ENCODE results near the gene UNC5C.
"Not testable (repeated sequence)": the region's sequence is repeated elsewhere in the genome, so short reads cannot be mapped to it uniquely, and the experiment has no call there.

The UNC5C gene

GRCh38 chr4:95134016-95134415, 414.8 kb downstream of the UNC5C start:
- H3K36me3 ChIP-seq (ENCODE audit: control insufficient read depth, insufficient read depth, low read length); H3K9me3 ChIP-seq (ENCODE audit: control insufficient read depth, low read length); H3K27me3 ChIP-seq (ENCODE audit: control insufficient read depth, insufficient read depth, low read length, poor library complexity, severe bottlenecking); H3K27ac ChIP-seq (ENCODE audit: insufficient read depth, low read depth, low read length, poor library complexity, severe bottlenecking); H3K4me3 ChIP-seq (ENCODE audit: insufficient read depth, low read depth, low read length); H3K4me1 ChIP-seq (ENCODE audit: control insufficient read depth, insufficient read depth, low read length): not testable (repeated sequence)
- WGBS, 2 experiments = 94 to 95% methylated on average over 4 of the region's 4 CpGs

DNA sequence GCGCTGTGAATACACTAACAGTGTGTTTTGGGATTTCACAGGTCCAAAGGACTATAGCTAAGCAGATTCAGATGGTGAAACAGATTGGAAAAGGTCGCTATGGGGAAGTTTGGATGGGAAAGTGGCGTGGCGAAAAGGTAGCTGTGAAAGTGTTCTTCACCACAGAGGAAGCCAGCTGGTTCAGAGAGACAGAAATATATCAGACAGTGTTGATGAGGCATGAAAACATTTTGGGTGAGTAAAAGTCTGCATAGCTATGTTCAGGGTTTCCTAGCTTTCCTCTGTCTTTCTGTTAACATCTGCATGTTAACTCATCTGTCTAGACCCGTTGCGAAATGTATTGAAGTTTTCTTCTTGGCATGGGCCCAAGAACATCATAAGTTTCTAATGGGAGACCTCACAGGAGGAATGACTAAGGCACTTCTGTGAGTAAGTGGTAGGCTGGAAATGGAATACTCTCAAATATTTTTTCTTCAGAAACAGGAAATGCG, 418.9 kb downstream of the UNC5C start:
- H3K36me3 ChIP-seq (ENCODE audit: control insufficient read depth, insufficient read depth, low read length) = no peaks in the 10 kb centered on the region
- no peaks in the 10 kb centered on the region for H3K4me1 ChIP-seq (ENCODE audit: control insufficient read depth, insufficient read depth, low read length)
- H3K9me3 ChIP-seq (ENCODE audit: control insufficient read depth, low read length) = no peaks in the 10 kb centered on the region
- WGBS, 2 experiments = 93 to 95% methylated on average over 7 of the region's 7 CpGs
- no peaks in the 10 kb centered on the region for H3K27me3 ChIP-seq (ENCODE audit: control insufficient read depth, insufficient read depth, low read length, poor library complexity, severe bottlenecking)
- H3K4me3 ChIP-seq (ENCODE audit: insufficient read depth, low read depth, low read length) = no peak overlapping the region
- no peak overlapping the region for H3K27ac ChIP-seq (ENCODE audit: insufficient read depth, low read depth, low read length, poor library complexity, severe bottlenecking)

GRCh38 chr4:95129031-95129430, 419.7 kb downstream of the UNC5C start:
- no peak overlapping the region for H3K4me3 ChIP-seq (ENCODE audit: insufficient read depth, low read depth, low read length)
- no peaks in the 10 kb centered on the region for H3K36me3 ChIP-seq (ENCODE audit: control insufficient read depth, insufficient read depth, low read length)
- H3K4me1 ChIP-seq (ENCODE audit: control insufficient read depth, insufficient read depth, low read length) = no peaks in the 10 kb centered on the region
- H3K27ac ChIP-seq (ENCODE audit: insufficient read depth, low read depth, low read length, poor library complexity, severe bottlenecking) = no peak overlapping the region
- 91 to 96% methylated on average over 4 of the region's 4 CpGs for WGBS, 2 experiments
- no peaks in the 10 kb centered on the region for H3K9me3 ChIP-seq (ENCODE audit: control insufficient read depth, low read length)
- H3K27me3 ChIP-seq (ENCODE audit: control insufficient read depth, insufficient read depth, low read length, poor library complexity, severe bottlenecking) = no peaks in the 10 kb centered on the region

GRCh38 chr4:95124906-95125504, 423.8 kb downstream of the UNC5C start:
- Histone ChIP-seq H3K4me3 (ENCODE audit: insufficient read depth, low read depth, low read length) (no peak overlapping the region), H3K27me3 (ENCODE audit: control insufficient read depth, insufficient read depth, low read length, poor library complexity, severe bottlenecking) (no peaks in the 10 kb centered on the region), H3K4me1 (ENCODE audit: control insufficient read depth, insufficient read depth, low read length) (no peaks in the 10 kb centered on the region), H3K27ac (ENCODE audit: insufficient read depth, low read depth, low read length, poor library complexity, severe bottlenecking) (no peak overlapping the region), H3K9me3 (ENCODE audit: control insufficient read depth, low read length) (no peaks in the 10 kb centered on the region), H3K36me3 (ENCODE audit: control insufficient read depth, insufficient read depth, low read length) (no peaks in the 10 kb centered on the region)
- 69 to 74% methylated on average over 4 of the region's 4 CpGs for WGBS, 2 experiments

- 83 to 87% methylated on average over 9 of the region's 9 CpGs for WGBS, 2 experiments
- no peaks in the 10 kb centered on the region for H3K4me1 ChIP-seq (ENCODE audit: control insufficient read depth, insufficient read depth, low read length)
- no peaks in the 10 kb centered on the region for H3K9me3 ChIP-seq (ENCODE audit: control insufficient read depth, low read length)
- H3K36me3 ChIP-seq (ENCODE audit: control insufficient read depth, insufficient read depth, low read length) = no peaks in the 10 kb centered on the region
- H3K4me3 ChIP-seq (ENCODE audit: insufficient read depth, low read depth, low read length) = no peak overlapping the region
- H3K27me3 ChIP-seq (ENCODE audit: control insufficient read depth, insufficient read depth, low read length, poor library complexity, severe bottlenecking) = no peaks in the 10 kb centered on the region
- no peak overlapping the region for H3K27ac ChIP-seq (ENCODE audit: insufficient read depth, low read depth, low read length, poor library complexity, severe bottlenecking)
Measured at GRCh38 chr4:95122001-95122400, 426.8 kb downstream of the UNC5C start.

DNA sequence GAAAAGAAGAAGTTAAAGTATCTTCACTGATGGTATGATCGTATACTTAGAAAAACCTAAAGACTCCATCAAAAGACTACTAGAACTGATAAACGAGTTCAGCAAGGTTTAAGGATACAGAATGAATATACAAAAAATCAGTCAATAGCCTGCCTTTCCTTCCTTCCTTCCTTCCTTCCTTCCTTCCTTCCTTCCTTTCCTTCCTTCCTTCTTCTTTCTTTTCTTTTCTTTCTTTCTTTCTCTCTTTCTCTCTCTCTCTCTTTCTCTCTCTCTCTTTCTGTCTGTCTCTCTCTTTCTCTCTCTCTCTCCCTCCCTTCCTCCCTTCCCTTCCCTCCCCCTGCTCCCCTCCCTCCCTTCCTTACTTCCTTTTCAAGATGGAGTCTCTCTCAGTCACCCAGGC, 428.3 kb downstream of the UNC5C start:
- no peaks in the 10 kb centered on the region for H3K9me3 ChIP-seq (ENCODE audit: control insufficient read depth, low read length)
- no peak overlapping the region for H3K27ac ChIP-seq (ENCODE audit: insufficient read depth, low read depth, low read length, poor library complexity, severe bottlenecking)
- no peaks in the 10 kb centered on the region for H3K27me3 ChIP-seq (ENCODE audit: control insufficient read depth, insufficient read depth, low read length, poor library complexity, severe bottlenecking)
- H3K36me3 ChIP-seq (ENCODE audit: control insufficient read depth, insufficient read depth, low read length) = no peaks in the 10 kb centered on the region
- no peak overlapping the region for H3K4me3 ChIP-seq (ENCODE audit: insufficient read depth, low read depth, low read length)
- H3K4me1 ChIP-seq (ENCODE audit: control insufficient read depth, insufficient read depth, low read length) = no peaks in the 10 kb centered on the region
- WGBS, 2 experiments = 87 to 95% methylated on average over 2 of the region's 2 CpGs

DNA sequence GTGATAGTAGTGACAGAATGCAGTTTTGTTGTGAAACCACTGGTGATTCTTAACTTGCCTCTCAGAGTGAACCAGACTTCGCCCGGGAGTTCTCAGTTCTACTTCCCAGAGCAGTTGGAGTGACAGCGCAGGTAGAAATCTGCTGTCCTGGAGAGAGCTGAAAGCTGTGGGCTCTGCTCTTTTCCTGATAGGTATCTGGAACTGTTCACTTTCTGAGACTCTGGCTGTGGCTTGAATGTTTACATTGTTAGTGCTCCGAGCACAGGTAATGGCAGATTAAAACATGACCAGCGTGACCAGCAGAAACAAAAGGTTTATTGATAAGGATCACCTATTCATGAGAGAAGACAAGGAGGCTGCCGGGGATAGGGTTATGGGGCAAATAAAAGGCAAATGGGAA, 430.3 kb downstream of the UNC5C start:
- H3K4me1 ChIP-seq (ENCODE audit: control insufficient read depth, insufficient read depth, low read length) = no peaks in the 10 kb centered on the region
- H3K36me3 ChIP-seq (ENCODE audit: control insufficient read depth, insufficient read depth, low read length) = no peaks in the 10 kb centered on the region
- H3K9me3 ChIP-seq (ENCODE audit: control insufficient read depth, low read length) = no peaks in the 10 kb centered on the region
- H3K27ac ChIP-seq (ENCODE audit: insufficient read depth, low read depth, low read length, poor library complexity, severe bottlenecking) = no peak overlapping the region
- H3K4me3 ChIP-seq (ENCODE audit: insufficient read depth, low read depth, low read length) = no peak overlapping the region
- no peaks in the 10 kb centered on the region for H3K27me3 ChIP-seq (ENCODE audit: control insufficient read depth, insufficient read depth, low read length, poor library complexity, severe bottlenecking)
- WGBS, 2 experiments = 89 to 90% methylated on average over 6 of the region's 6 CpGs

- H3K4me1 ChIP-seq (ENCODE audit: control insufficient read depth, insufficient read depth, low read length) = no peaks in the 10 kb centered on the region
- H3K4me3 ChIP-seq (ENCODE audit: insufficient read depth, low read depth, low read length) = no peak overlapping the region
- H3K27ac ChIP-seq (ENCODE audit: insufficient read depth, low read depth, low read length, poor library complexity, severe bottlenecking) = no peak overlapping the region
- H3K27me3 ChIP-seq (ENCODE audit: control insufficient read depth, insufficient read depth, low read length, poor library complexity, severe bottlenecking) = no peaks in the 10 kb centered on the region
- 91 to 95% methylated on average over 3 of the region's 3 CpGs for WGBS, 2 experiments
- no peaks in the 10 kb centered on the region for H3K9me3 ChIP-seq (ENCODE audit: control insufficient read depth, low read length)
- H3K36me3 ChIP-seq (ENCODE audit: control insufficient read depth, insufficient read depth, low read length) = no peaks in the 10 kb centered on the region
Measured at GRCh38 chr4:95114521-95114920, 434.3 kb downstream of the UNC5C start.

Measured in ectodermal cell (in vitro differentiated cells).